Astrocyte of the cerebellum (primary cell): ENCODE measurements around the gene RPL36.

Experiments
- DNase-seq: peaks from one replicate; pipeline ENCODE4 v3.0.0-alpha.2; 2011; ENCODE audit warnings: low read depth
- H3K4me3 ChIP-seq: 2 replicates; pipeline ENCODE4 v1.5.1; 2011; ENCODE audit warnings: mild to moderate bottlenecking, low read depth, low read length, moderate library complexity
- CTCF ChIP-seq: IDR thresholded peaks from 2 replicates; pipeline ENCODE4 v1.5.1; 2012; ENCODE audit warnings: low read length, low read depth, moderate library complexity, mild to moderate bottlenecking; ENCODE audit errors: missing control alignments
- in situ Hi-C: cut with HindIII; loops from 2 replicates; pipeline ENCODE4 v1.10.0; 2017; ENCODE audit warnings: low sequenced_read_pairs

RPL36 gene

DNA sequence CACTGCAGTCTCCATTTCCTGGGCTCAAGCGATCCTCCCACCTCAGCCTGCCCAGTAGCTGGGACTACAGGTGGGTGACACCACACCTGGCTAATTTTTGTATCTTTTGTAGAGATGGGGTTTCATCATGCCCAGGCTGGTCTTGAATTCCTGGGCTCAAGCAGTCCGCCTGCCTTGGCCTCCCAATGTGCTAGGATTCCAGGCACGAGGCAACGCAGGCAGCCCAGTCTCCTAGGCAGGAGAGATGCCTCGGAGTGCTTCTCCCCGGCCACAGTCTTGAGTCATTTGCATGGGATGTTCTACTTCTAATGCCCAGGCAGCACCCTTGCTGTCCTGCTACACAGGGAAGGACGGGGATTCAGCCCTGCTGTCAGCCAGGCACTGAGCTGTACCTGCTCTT lies 18.5 kb upstream of the RPL36 start:
- DNase-seq: no peak
- in situ Hi-C loops: no loop called here
- no peak for TF ChIP-seq CTCF
- no peak overlapping the region for H3K4me3 ChIP-seq

GRCh38 chr19:5672708-5673459 lies 17.2 kb upstream of the RPL36 start:
- in situ Hi-C loops: no loop called here
- no peak overlapping the region for H3K4me3 ChIP-seq
- DNase-seq: no peak
- no peak for TF ChIP-seq CTCF

DNA sequence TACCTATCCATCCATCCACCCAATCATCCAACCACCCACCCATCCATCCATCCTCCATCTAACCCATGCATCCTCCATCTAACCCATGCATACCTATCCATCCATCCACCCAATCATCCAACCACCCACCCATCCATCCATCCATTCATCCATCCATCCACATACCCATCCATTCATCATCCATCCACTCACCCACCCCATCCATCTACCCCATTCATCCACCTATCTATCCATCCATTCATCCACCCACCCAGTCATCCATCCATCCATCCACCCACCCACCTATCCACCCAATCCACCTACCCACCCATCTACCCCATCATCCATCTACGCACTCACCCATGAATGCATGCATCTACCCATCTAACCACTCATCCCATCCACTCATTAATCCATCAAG lies 16.3 kb upstream of the RPL36 start:
- TF ChIP-seq CTCF: no peak
- H3K4me3 ChIP-seq: no peak overlapping the region
- in situ Hi-C loops: no loop called here
- DNase-seq: no peak

DNA sequence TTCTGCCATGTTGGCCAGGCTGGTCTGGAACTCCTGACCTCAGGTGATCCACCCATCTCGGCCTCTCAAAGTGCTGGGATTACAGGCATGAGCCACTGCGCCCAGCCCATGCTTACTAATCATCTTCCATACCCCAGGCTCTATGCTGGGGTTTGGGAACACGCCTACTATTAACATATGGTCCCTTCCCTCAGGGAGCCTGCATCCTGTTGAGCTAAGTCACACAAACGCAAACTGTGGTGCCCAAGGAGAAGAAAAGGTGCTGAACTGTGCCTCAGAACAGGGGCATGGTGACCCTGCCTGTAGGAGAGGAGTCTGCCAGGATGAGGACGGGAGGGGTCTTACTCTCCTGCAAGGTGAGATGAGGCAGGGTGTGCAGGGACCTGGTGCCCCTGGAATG lies 15.4 kb upstream of the RPL36 start:
- no peak for DNase-seq
- no peak for TF ChIP-seq CTCF
- H3K4me3 ChIP-seq: no peak overlapping the region
- in situ Hi-C loops: no loop called here

GRCh38 chr19:5676105-5676771 lies 13.9 kb upstream of the RPL36 start:
- no peak for DNase-seq
- in situ Hi-C loops: no loop called here
- no peak overlapping the region for H3K4me3 ChIP-seq
- TF ChIP-seq CTCF: no peak

DNA sequence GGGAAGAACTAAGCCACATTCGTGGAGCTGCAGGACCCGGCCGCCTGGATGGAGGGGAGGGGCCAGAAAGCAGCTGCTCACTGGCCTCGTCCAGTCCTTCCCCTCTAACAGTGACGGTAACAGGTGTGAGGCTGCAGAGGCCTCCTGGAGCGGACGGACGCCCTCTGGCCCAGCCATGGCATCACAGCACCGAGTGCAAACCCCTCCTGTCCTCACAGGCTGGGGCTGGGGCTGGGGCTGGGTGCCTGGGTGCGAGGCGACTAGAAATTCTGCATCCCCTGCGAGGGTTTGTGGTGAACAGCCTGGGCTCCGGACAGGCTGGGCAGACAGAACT lies 13.4 kb upstream of the RPL36 start:
- in situ Hi-C loops: no loop called here
- DNase-seq: no peak
- TF ChIP-seq CTCF: no peak
- H3K4me3 ChIP-seq: no peak overlapping the region
